Activated CD4-positive, alpha-beta T cell treated with anti-CD3 and anti-CD28 coated beads, Interleukin-10, Interleukin-2, amounts not matched to agents 100 ng/mL and 50 ng/mL, durations not matched to agents 16 hours and 8 hours (primary cell): ENCODE measurements around the gene SYF2.

Experiments
- DNase-seq: peaks from one replicate; pipeline ENCODE4 v3.0.0-alpha.2; 2020

Gene SYF2

GRCh38 chr1:25183126-25183980 lies 48.9 kb downstream of the SYF2 start:
- DNase-seq = no peak

GRCh38 chr1:25182629-25183028 lies 49.7 kb downstream of the SYF2 start:
- DNase-seq = no peak

GRCh38 chr1:25180996-25181395 lies 51.3 kb downstream of the SYF2 start:
- no peak for DNase-seq

GRCh38 chr1:25178917-25179561 lies 53.3 kb downstream of the SYF2 start:
- DNase-seq = no peak

GRCh38 chr1:25174730-25175612 lies 57.3 kb downstream of the SYF2 start:
- no peak for DNase-seq

- DNase-seq = no peak
Measured at GRCh38 chr1:25174363-25174729, 58.0 kb downstream of the SYF2 start.

- no peak for DNase-seq
Measured at GRCh38 chr1:25173809-25174340, 58.4 kb downstream of the SYF2 start.
